ENCODE data around the gene USH1C. TPM values are rescaled to one million over a fixed set of nuclear protein-coding genes. Genes with fewer than 3 reads are reported as not detected.

Gene USH1C
- 1 to 10 TPM in 3 of 4 donors, not detected in 1; 1.0 to 5.9 (median 3.9) TPM for total RNA-seq

DNA sequence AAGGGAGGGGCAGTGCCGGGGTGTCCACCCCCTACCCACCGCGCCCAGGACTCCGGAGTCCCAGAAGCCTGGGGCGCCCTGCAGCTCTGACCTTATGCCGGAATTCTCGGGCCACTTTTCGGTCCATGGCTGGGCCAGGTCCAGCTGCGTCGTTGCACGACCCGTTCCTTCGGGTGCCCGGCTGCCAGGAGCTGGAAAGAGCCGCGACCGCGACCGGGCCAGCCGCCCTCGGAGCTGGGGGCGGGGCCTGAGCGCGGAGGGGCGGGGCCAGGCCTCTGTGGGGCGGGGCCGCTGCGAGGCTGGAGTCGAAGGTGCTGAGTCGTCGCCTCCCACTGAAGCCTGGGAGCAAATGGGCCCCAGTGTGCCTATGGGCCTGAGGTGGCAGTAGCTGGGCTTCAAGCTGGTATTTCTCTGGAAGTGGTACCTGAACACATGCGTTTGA is at the start of gene USH1C:
USH1C (minus strand) TSS at position 236 of the 442 bp plus-strand sequence; CDS start at position 127, 109 bp downstream.
- peak; percentile 55 to 60 for DNase-seq
- H3K27me3 ChIP-seq, result no peaks in the 10 kb centered on the region
- intact Hi-C loops (cut with DNase I), result no loop called here
- H3K9me3 ChIP-seq, result no peaks in the 10 kb centered on the region
- no peaks in the 10 kb centered on the region for H3K4me1 ChIP-seq
- 5 to 8% methylated on average over 18 to 24 of the region's 32 CpGs for WGBS, 2 donors
- H3K36me3 ChIP-seq, result no peaks in the 10 kb centered on the region
- no peak within 1 kb of the TSS for H3K27ac ChIP-seq
- no peak within 1 kb of the TSS for H3K4me3 ChIP-seq (replicated peaks in 1 of 3)
- TF ChIP-seq POLR2A (IDR thresholded peaks at IDR 0.05), result no peak
- TF ChIP-seq, protein P1, sequence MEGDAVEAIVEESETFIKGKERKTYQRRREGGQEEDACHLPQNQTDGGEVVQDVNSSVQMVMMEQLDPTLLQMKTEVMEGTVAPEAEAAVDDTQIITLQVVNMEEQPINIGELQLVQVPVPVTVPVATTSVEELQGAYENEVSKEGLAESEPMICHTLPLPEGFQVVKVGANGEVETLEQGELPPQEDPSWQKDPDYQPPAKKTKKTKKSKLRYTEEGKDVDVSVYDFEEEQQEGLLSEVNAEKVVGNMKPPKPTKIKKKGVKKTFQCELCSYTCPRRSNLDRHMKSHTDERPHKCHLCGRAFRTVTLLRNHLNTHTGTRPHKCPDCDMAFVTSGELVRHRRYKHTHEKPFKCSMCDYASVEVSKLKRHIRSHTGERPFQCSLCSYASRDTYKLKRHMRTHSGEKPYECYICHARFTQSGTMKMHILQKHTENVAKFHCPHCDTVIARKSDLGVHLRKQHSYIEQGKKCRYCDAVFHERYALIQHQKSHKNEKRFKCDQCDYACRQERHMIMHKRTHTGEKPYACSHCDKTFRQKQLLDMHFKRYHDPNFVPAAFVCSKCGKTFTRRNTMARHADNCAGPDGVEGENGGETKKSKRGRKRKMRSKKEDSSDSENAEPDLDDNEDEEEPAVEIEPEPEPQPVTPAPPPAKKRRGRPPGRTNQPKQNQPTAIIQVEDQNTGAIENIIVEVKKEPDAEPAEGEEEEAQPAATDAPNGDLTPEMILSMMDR (IDR thresholded peaks at IDR 0.05), result no peak

DNA sequence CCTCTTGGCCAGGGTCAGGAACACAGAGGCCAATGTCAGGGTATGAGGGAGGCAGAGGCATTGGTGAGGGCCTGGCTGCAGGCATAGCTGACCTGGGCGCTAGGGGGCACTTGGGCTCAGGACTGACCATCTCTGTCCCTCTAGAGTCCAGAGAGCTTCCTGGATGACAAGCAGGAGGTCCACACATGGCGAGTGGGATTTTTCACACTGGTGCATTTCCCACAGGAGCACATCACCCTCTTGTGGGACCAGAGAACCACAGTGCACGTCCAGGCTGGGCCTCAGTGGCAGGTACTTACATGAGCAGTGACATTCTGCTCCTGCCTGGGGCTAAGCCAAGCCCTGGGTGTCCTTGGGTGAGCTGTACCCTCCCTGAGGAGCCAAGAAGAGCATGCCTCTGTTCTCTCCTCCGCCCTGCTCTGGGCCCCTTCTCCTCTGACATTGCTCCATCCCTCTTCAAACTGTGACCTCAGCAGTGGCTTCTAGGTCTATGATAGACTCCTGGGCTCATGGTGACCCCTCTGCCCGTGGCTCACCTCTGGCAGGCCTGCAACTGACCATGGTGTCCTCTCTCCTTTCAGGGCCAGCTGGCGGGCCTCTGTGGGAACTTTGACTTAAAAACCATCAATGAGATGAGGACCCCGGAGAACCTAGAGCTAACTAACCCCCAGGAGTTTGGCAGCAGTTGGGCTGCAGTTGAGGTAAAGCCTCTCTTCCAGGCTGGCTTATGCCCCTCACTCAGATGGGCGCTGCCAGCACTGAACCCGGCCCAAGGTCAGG is 49.4 kb upstream of the USH1C start:
- Histone ChIP-seq H3K27me3 (no peaks in the 10 kb centered on the region), H3K4me1 (no peaks in the 10 kb centered on the region), H3K27ac (no peak overlapping the region), H3K9me3 (no peaks in the 10 kb centered on the region), H3K36me3 (no peaks in the 10 kb centered on the region), H3K4me3 (replicated peaks in 1 of 3) (no peak overlapping the region)
- no peak for DNase-seq
- TF ChIP-seq POLR2A (IDR thresholded peaks at IDR 0.05), result no peak
- TF ChIP-seq, protein P1 (IDR thresholded peaks at IDR 0.05), result no peak
- WGBS, 2 donors, result 83 to 89% methylated on average over 8 to 9 of the region's 9 CpGs
- intact Hi-C loops (cut with DNase I), result no loop called here

DNA sequence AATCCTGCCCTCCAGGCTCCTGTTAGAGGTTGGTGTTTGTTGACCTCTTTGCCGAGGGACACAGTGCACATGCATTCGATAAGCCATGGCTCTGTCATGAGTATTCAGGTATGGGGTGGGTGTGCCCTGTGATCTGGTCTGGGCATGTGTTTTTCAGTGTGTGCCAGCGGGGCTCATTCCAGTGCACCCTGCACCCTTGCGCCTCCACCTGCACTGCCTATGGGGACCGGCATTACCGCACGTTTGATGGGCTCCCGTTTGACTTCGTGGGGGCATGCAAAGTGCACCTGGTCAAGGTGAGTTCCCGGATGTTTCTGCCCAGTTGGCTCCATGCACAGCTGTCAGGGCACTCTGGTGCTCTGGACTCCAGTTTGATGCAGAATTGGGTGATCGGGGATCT is 47.1 kb upstream of the USH1C start:
- Histone ChIP-seq H3K27ac (no peak overlapping the region), H3K4me1 (no peaks in the 10 kb centered on the region), H3K36me3 (no peaks in the 10 kb centered on the region), H3K4me3 (replicated peaks in 1 of 3) (no peak overlapping the region), H3K27me3 (no peaks in the 10 kb centered on the region), H3K9me3 (no peaks in the 10 kb centered on the region)
- intact Hi-C loops (cut with DNase I), result no loop called here
- WGBS, 2 donors, result 91% methylated on average over 11 of the region's 11 CpGs
- no peak for DNase-seq
- TF ChIP-seq, protein P1 (IDR thresholded peaks at IDR 0.05), result no peak
- no peak for TF ChIP-seq POLR2A (IDR thresholded peaks at IDR 0.05)

DNA sequence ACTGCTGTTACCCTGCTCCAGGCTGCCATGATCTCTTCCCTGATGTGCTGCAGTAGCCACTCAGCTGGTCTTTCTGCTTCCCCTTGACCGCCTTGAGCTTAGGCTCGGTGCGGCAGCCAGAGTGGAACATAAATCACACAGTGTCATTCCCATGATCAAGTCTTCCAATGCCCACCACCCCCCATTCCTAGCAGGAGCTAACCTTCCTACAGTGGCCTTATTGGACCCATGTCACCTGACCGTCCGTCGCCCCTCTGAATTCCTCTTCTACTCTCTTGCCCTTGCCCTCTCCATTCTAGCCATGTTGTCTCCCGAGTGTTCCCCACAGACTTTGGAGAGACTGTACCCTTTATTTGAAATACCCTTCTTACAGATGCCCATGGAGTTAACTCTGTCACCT is 46.2 kb upstream of the USH1C start:
- H3K36me3 ChIP-seq, result no peaks in the 10 kb centered on the region
- no peaks in the 10 kb centered on the region for H3K4me1 ChIP-seq
- no peaks in the 10 kb centered on the region for H3K27me3 ChIP-seq
- H3K27ac ChIP-seq, result no peak overlapping the region
- DNase-seq, result no peak
- TF ChIP-seq POLR2A (IDR thresholded peaks at IDR 0.05), result no peak
- TF ChIP-seq, protein P1 (IDR thresholded peaks at IDR 0.05), result no peak
- H3K9me3 ChIP-seq, result no peaks in the 10 kb centered on the region
- 92% methylated on average over 7 of the region's 7 CpGs for WGBS, 2 donors
- no peak overlapping the region for H3K4me3 ChIP-seq (replicated peaks in 1 of 3)
- intact Hi-C loops (cut with DNase I), result no loop called here

DNA sequence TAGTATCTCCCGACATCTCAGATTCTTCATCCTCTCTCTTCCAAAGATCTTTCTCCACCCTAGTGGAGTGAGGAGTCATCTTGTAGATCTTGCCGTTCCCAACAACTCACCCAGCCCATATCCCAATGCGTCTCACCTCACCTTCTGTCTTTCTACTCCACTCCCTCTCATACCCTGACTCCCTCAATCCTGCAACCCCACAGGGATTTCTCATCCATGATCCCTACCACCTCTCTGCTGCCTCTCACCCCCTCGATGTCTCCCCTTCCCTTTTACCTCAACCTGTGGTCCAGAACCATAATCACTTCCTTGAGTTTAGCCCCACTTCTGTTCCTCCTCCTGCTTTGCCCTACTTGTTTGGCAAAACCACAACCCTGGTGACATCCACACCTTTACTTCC is 44.5 kb upstream of the USH1C start:
- Histone ChIP-seq H3K36me3 (no peaks in the 10 kb centered on the region), H3K27me3 (no peaks in the 10 kb centered on the region), H3K4me1 (no peaks in the 10 kb centered on the region), H3K4me3 (replicated peaks in 1 of 3) (no peak overlapping the region), H3K9me3 (no peaks in the 10 kb centered on the region), H3K27ac (no peak overlapping the region)
- WGBS, 2 donors, result 89 to 94% methylated on average over 4 of the region's 4 CpGs
- DNase-seq, result no peak
- TF ChIP-seq POLR2A (IDR thresholded peaks at IDR 0.05), result no peak
- TF ChIP-seq, protein P1 (IDR thresholded peaks at IDR 0.05), result no peak
- intact Hi-C loops (cut with DNase I), result no loop called here
